ENCODE measurements around the gene GXYLT2. TPM values are rescaled to one million over a fixed set of nuclear protein-coding genes. Genes with fewer than 3 reads are reported as not detected.

Gene GXYLT2
- total RNA-seq, 1 donor, result 77.4 TPM

- Histone ChIP-seq H3K27ac (ENCODE audit: low read depth, low read length) (no peak overlapping the region), H3K79me2 (ENCODE audit: insufficient read depth, low read length) (no peaks in the 10 kb centered on the region), H3K9me3 (ENCODE audit: low read depth, low read length) (no peaks in the 10 kb centered on the region), H3K27me3 (ENCODE audit: insufficient read depth, low read length) (no peaks in the 10 kb centered on the region), H4K20me1 (ENCODE audit: insufficient read depth, low read length) (no peaks in the 10 kb centered on the region), H2AFZ (ENCODE audit: low read length) (no peak overlapping the region), H3K4me3 (ENCODE audit: insufficient read depth, low read length) (no peak overlapping the region), H3K4me1 (ENCODE audit: insufficient read depth, low read length) (peaks cover 9% of the 10 kb centered on the region), H3K4me2 (ENCODE audit: insufficient read depth, low read length) (no peak overlapping the region), H3K36me3 (ENCODE audit: insufficient read depth, low read length) (no peaks in the 10 kb centered on the region)
- TF ChIP-seq CTCF (IDR thresholded peaks at IDR 0.05; ENCODE audit: extremely low read depth, low read depth, low read length), result no peak
- DNase-seq (ENCODE audit: insufficient read length, low spot score, missing footprints), result no peak
These were observed 56.9 kb downstream of the GXYLT2 start for GRCh38 chr3:72944696-72945095.

- H2AFZ ChIP-seq (ENCODE audit: low read length), result no peak overlapping the region
- H3K4me2 ChIP-seq (ENCODE audit: insufficient read depth, low read length), result no peak overlapping the region
- H3K27ac ChIP-seq (ENCODE audit: low read depth, low read length), result no peak overlapping the region
- no peaks in the 10 kb centered on the region for H3K9me3 ChIP-seq (ENCODE audit: low read depth, low read length)
- no peak overlapping the region for H3K4me3 ChIP-seq (ENCODE audit: insufficient read depth, low read length)
- TF ChIP-seq CTCF (IDR thresholded peaks at IDR 0.05; ENCODE audit: extremely low read depth, low read depth, low read length), result no peak
- no peaks in the 10 kb centered on the region for H3K79me2 ChIP-seq (ENCODE audit: insufficient read depth, low read length)
- no peaks in the 10 kb centered on the region for H3K27me3 ChIP-seq (ENCODE audit: insufficient read depth, low read length)
- H3K4me1 ChIP-seq (ENCODE audit: insufficient read depth, low read length), result peaks cover 9% of the 10 kb centered on the region
- no peaks in the 10 kb centered on the region for H3K36me3 ChIP-seq (ENCODE audit: insufficient read depth, low read length)
- no peak for DNase-seq (ENCODE audit: insufficient read length, low spot score, missing footprints)
- H4K20me1 ChIP-seq (ENCODE audit: insufficient read depth, low read length), result no peaks in the 10 kb centered on the region
These were observed 60.1 kb downstream of the GXYLT2 start for GRCh38 chr3:72947715-72948490.

GRCh38 chr3:72949016-72949415, 61.2 kb downstream of the GXYLT2 start:
- H3K4me3 ChIP-seq (ENCODE audit: insufficient read depth, low read length), result no peak overlapping the region
- no peak for DNase-seq (ENCODE audit: insufficient read length, low spot score, missing footprints)
- peaks cover 9% of the 10 kb centered on the region for H3K4me1 ChIP-seq (ENCODE audit: insufficient read depth, low read length)
- H2AFZ ChIP-seq (ENCODE audit: low read length), result no peak overlapping the region
- H3K4me2 ChIP-seq (ENCODE audit: insufficient read depth, low read length), result no peak overlapping the region
- H4K20me1 ChIP-seq (ENCODE audit: insufficient read depth, low read length), result no peaks in the 10 kb centered on the region
- H3K79me2 ChIP-seq (ENCODE audit: insufficient read depth, low read length), result no peaks in the 10 kb centered on the region
- no peak overlapping the region for H3K27ac ChIP-seq (ENCODE audit: low read depth, low read length)
- H3K36me3 ChIP-seq (ENCODE audit: insufficient read depth, low read length), result no peaks in the 10 kb centered on the region
- no peak for TF ChIP-seq CTCF (IDR thresholded peaks at IDR 0.05; ENCODE audit: extremely low read depth, low read depth, low read length)
- no peaks in the 10 kb centered on the region for H3K27me3 ChIP-seq (ENCODE audit: insufficient read depth, low read length)
- no peaks in the 10 kb centered on the region for H3K9me3 ChIP-seq (ENCODE audit: low read depth, low read length)

GRCh38 chr3:72950372-72950771, 62.5 kb downstream of the GXYLT2 start:
- no peak overlapping the region for H3K4me2 ChIP-seq (ENCODE audit: insufficient read depth, low read length)
- no peaks in the 10 kb centered on the region for H3K27me3 ChIP-seq (ENCODE audit: insufficient read depth, low read length)
- no peaks in the 10 kb centered on the region for H4K20me1 ChIP-seq (ENCODE audit: insufficient read depth, low read length)
- H3K36me3 ChIP-seq (ENCODE audit: insufficient read depth, low read length), result no peaks in the 10 kb centered on the region
- H2AFZ ChIP-seq (ENCODE audit: low read length), result no peak overlapping the region
- no peak overlapping the region for H3K27ac ChIP-seq (ENCODE audit: low read depth, low read length)
- no peak for DNase-seq (ENCODE audit: insufficient read length, low spot score, missing footprints)
- H3K4me1 ChIP-seq (ENCODE audit: insufficient read depth, low read length), result peaks cover 6% of the 10 kb centered on the region
- H3K79me2 ChIP-seq (ENCODE audit: insufficient read depth, low read length), result no peaks in the 10 kb centered on the region
- no peak for TF ChIP-seq CTCF (IDR thresholded peaks at IDR 0.05; ENCODE audit: extremely low read depth, low read depth, low read length)
- no peak overlapping the region for H3K4me3 ChIP-seq (ENCODE audit: insufficient read depth, low read length)
- no peaks in the 10 kb centered on the region for H3K9me3 ChIP-seq (ENCODE audit: low read depth, low read length)

Measured in osteoblast (primary cell).